DND-41 (cell line): ENCODE data around the gene EFEMP2.

Source experiments
- ATAC-seq: fragments of 200-7000 bp; cut with Tn5 transposase; 3 replicates; pipeline ENCODE4 v1.9.1; 2021; ENCODE audit warnings: low read depth; ENCODE audit not compliant: insufficient read depth
- DNase-seq: peaks from one replicate; pipeline ENCODE4 v3.0.0-alpha.2; 2020
- H2AFZ ChIP-seq: 2 replicates; pipeline ENCODE4 v1.6.0; 2012; ENCODE audit warnings: low read depth, low read length
- H3K27ac ChIP-seq: 2 replicates; pipeline ENCODE4 v1.5.1; 2012; ENCODE audit warnings: low read length, inconsistent platforms
- H3K27me3 ChIP-seq: fragments of 200-600 bp; sonication (generic); 2 replicates; pipeline ENCODE4 v1.6.0; 2012; ENCODE audit warnings: low read length, mild to moderate bottlenecking, inconsistent platforms; ENCODE audit not compliant: insufficient read depth, poor library complexity
- H3K36me3 ChIP-seq: 2 replicates; pipeline ENCODE4 v1.5.1; 2012; ENCODE audit warnings: low read length, inconsistent platforms; ENCODE audit not compliant: insufficient read depth
- H3K4me1 ChIP-seq: 2 replicates; pipeline ENCODE4 v1.5.1; 2012; ENCODE audit warnings: mild to moderate bottlenecking, low read length; ENCODE audit not compliant: insufficient read depth
- H3K4me2 ChIP-seq: 2 replicates; pipeline ENCODE4 v1.6.0; 2012; ENCODE audit warnings: mild to moderate bottlenecking, moderate library complexity, low read length, inconsistent platforms; ENCODE audit not compliant: insufficient read depth
- H3K4me3 ChIP-seq, 2 experiments: fragments of 200-600 bp in 1 of 2; shearing (Covaris generic) in 1 of 2; 2 replicates each; pipeline ENCODE4 v1.5.1; 2012 to 2016; ENCODE audit warnings: inconsistent platforms in 2 of 2, low read length in 2 of 2, mild to moderate bottlenecking in 2 of 2, low read depth in 1 of 2, moderate library complexity in 1 of 2
- H3K79me2 ChIP-seq: 2 replicates; pipeline ENCODE4 v1.6.0; 2012; ENCODE audit warnings: low read length, inconsistent platforms; ENCODE audit not compliant: insufficient read depth
- H3K9ac ChIP-seq: 2 replicates; pipeline ENCODE4 v1.6.0; 2012; ENCODE audit warnings: low read depth, mild to moderate bottlenecking, inconsistent platforms, low read length, moderate library complexity
- H3K9me3 ChIP-seq: 2 replicates; pipeline ENCODE4 v1.5.1; 2012; ENCODE audit warnings: low read length, moderate library complexity, mild to moderate bottlenecking, inconsistent platforms; ENCODE audit not compliant: insufficient read depth, severe bottlenecking
- H4K20me1 ChIP-seq: 2 replicates; pipeline ENCODE4 v1.6.0; 2012; ENCODE audit warnings: low read length; ENCODE audit not compliant: insufficient read depth
- CTCF ChIP-seq: IDR thresholded peaks from 2 replicates; pipeline ENCODE4 v1.5.1; 2012; ENCODE audit warnings: borderline replicate concordance, low read length, moderate library complexity, mild to moderate bottlenecking; ENCODE audit not compliant: poor library complexity, severe bottlenecking; ENCODE audit errors: extremely low read depth
- EZH2 ChIP-seq: IDR thresholded peaks from 3 replicates; pipeline ENCODE4 v1.6.1; 2012; ENCODE audit warnings: borderline replicate concordance, low read depth, mild to moderate bottlenecking, moderate library complexity, low read length, inconsistent platforms; ENCODE audit not compliant: severe bottlenecking

EFEMP2 gene

DNA sequence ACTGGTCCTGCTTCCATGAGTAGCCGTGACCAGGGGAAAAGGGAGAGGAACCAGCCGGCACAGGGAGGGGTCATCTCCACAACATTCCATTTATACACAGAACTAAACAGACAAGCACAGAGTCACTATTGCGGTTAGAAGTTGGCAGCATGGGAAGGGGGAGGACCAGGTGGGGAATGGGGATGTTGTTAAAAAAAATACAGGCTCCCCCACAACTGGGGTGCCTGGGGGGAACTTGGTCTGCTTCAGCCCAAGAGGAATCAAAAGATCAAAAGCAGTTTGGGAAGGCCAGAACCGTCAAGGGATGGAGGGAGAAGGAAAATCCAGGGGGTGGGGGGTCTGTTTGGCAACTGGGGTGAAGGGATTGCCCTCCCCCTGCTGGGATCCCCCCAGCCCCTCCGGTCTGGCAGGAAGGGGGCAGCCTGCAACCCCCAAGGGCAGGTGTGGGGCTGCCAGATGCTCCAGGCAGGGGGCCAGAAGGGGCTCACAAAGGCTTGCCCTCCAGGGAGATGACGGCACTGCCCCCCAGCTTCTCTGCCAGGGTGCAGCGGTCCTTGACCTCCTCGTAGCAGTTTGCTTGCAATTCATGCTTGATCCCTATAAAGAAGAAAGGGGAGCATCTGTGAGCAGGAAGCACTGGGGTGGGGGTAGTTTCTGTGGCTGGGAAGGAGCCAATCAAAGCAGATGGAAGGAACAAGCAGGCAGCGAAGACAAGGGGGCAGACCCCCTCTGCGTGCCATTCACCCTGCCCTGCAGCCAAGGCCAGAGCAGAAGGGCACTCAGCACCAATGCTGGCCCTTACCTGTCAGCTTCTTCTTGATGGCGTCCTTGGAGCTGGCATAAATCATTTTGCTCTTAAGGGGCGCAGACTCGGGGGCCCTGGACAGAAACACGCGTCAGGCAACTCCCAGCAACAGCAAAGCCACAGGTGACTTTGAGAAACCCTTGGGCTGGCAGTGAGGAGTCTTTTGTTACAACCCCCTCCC, 17.5 kb downstream of the EFEMP2 start:
- Histone ChIP-seq H3K9ac (no peak overlapping the region), H3K4me2 (peak overlapping the region; percentile 72; the same call in 1 of the 2 replicates), H3K36me3 (peaks cover 63% of the 10 kb centered on the region), H3K9me3 (no peaks in the 10 kb centered on the region), H3K27ac (no peak overlapping the region), H3K4me3 (no peak overlapping the region), H3K79me2 (peaks cover 43% of the 10 kb centered on the region), H2AFZ (no peak overlapping the region), H3K4me1 (peaks cover 33% of the 10 kb centered on the region), H3K27me3 (no peaks in the 10 kb centered on the region), H4K20me1 (peaks cover 69% of the 10 kb centered on the region)
- DNase-seq (peak; percentile 6), ATAC-seq (no peak)
- no peak for TF ChIP-seq CTCF
- no peak for TF ChIP-seq EZH2

DNA sequence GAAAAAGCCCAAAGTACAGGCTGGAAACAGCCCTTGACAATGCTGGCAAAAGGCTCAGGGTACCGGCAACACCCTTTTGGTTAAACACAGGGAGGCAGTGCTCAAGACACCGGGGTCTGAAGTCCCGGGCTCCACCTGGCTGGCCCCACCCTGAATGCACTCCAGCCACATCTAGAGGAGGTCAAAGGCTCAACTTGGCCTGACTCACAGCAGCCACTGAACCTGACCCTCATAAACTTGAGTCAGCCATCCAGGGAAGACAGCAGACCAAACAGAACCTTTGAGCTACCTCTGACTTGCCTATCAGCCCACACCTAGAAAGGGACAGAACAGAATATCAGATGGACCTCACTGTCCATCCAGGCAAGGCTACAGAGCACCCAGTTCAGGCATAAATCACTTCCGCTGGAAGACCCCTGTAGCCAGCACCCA, 18.4 kb downstream of the EFEMP2 start:
- Histone ChIP-seq H3K4me2 (no peak overlapping the region), H3K4me3 (no peak overlapping the region), H3K9ac (no peak overlapping the region), H3K36me3 (peaks cover 63% of the 10 kb centered on the region), H3K27me3 (no peaks in the 10 kb centered on the region), H3K27ac (no peak overlapping the region), H3K79me2 (peaks cover 41% of the 10 kb centered on the region), H3K9me3 (no peaks in the 10 kb centered on the region), H4K20me1 (peaks cover 69% of the 10 kb centered on the region), H3K4me1 (peaks cover 28% of the 10 kb centered on the region), H2AFZ (no peak overlapping the region)
- ATAC-seq (no peak), DNase-seq (peak; percentile 6)
- TF ChIP-seq CTCF (no peak), EZH2 (no peak)

DNA sequence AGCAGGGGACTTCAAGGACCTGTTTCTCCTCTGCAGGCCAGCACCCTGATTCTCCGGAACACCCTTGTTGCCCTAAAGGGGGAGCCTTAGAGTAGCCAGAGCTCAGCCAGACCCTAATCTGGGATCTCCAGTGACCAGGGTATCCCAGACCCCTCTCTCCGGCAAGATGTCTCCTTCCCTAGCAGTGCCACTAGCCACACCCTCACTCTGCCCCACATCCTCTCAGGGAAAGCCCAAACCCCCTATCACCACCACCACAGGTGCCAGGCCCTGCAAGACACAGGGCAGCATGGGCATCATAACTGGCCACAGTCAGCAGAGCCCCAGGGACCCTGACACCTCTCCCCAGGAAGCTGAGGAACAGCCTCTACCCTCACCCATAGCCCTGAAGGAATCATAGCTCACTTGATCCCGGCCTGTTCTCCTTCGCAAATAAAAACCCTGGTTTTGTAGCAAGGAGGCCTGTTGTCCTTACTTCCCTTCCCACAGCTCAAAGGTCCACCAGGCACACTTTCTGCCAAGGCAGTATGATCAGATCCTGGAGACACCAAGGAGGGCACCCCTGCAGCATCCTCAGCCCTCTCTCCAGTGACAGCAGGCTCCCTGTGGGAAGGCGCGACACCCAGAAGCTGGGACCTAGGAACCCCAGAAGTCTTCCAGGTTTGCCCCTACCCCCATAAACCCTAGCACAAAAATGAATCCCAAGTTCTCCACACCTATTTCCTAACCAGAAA, 19.2 kb downstream of the EFEMP2 start:
- H3K4me2 ChIP-seq, result no peak overlapping the region
- H3K9ac ChIP-seq, result no peak overlapping the region
- no peak overlapping the region for H3K4me3 ChIP-seq
- no peak overlapping the region for H3K27ac ChIP-seq
- ATAC-seq, result no peak
- H3K9me3 ChIP-seq, result no peaks in the 10 kb centered on the region
- peaks cover 69% of the 10 kb centered on the region for H4K20me1 ChIP-seq
- H3K79me2 ChIP-seq, result peaks cover 41% of the 10 kb centered on the region
- peaks cover 20% of the 10 kb centered on the region for H3K4me1 ChIP-seq
- peaks cover 63% of the 10 kb centered on the region for H3K36me3 ChIP-seq
- H3K27me3 ChIP-seq, result no peaks in the 10 kb centered on the region
- DNase-seq, result peak; percentile 18
- TF ChIP-seq EZH2 (no peak), CTCF (peak; percentile 30)
- H2AFZ ChIP-seq, result no peak overlapping the region
